T-helper 1 cell treated with Interleukin-12 subunit alpha and Interleukin-12 subunit beta and Interleukin-4 antibody, amounts not matched to agents 30 μg/mL and 1 μg/mL, for 36 hours (primary cell): Measurements from ENCODE around the gene LRFN2.

Experiments used
- H3K27ac Mint-ChIP-seq: one replicate; pipeline ENCODE4 v1.8.0; 2021; ENCODE audit warnings: mild to moderate bottlenecking, mixed read lengths
- H3K27me3 Mint-ChIP-seq: one replicate; pipeline ENCODE4 v1.8.0; 2021; ENCODE audit warnings: low read depth, mixed read lengths
- H3K36me3 Mint-ChIP-seq: one replicate; pipeline ENCODE4 v1.8.0; 2021; ENCODE audit warnings: low read depth, mixed read lengths
- H3K4me1 Mint-ChIP-seq: one replicate; pipeline ENCODE4 v1.8.0; 2021; ENCODE audit warnings: low read depth, mixed read lengths
- H3K4me3 Mint-ChIP-seq: one replicate; pipeline ENCODE4 v1.8.0; 2021; ENCODE audit warnings: mild to moderate bottlenecking, moderate library complexity, mixed read lengths
- H3K9me3 Mint-ChIP-seq: one replicate; pipeline ENCODE4 v1.8.0; 2021; ENCODE audit warnings: mixed read lengths

LRFN2 gene

GRCh38 chr6:40349123-40349900, 237.9 kb downstream of the LRFN2 start:
- Mint-ChIP-seq H3K9me3 (no peaks in the 10 kb centered on the region), H3K36me3 (no peaks in the 10 kb centered on the region), H3K27ac (no peak overlapping the region), H3K4me3 (no peak overlapping the region), H3K4me1 (no peaks in the 10 kb centered on the region), H3K27me3 (no peaks in the 10 kb centered on the region)

DNA sequence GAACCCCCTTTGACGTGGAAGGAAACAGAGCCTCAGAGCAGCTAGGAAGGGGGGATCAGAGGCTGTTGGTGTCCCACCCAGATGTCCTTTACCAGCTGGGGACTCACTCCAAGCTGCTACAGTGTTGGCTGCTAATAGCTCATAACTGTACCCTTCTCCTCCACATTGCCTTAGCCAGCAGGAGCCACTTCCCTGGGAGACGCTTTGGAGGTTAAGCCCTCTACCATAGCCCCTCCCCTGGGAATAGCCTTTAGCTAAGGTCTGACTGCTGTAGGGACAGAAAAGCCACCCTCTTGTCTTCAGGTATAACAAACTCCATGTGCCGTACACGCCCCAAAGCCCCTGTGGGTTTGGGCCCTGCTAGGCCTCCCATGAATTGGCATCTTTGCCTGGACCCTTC, 238.6 kb downstream of the LRFN2 start:
- H3K9me3 Mint-ChIP-seq = no peaks in the 10 kb centered on the region
- no peaks in the 10 kb centered on the region for H3K4me1 Mint-ChIP-seq

GRCh38 chr6:40347571-40348011, 239.6 kb downstream of the LRFN2 start:
- H3K27ac Mint-ChIP-seq = no peak overlapping the region
- peaks cover 6% of the 10 kb centered on the region for H3K4me1 Mint-ChIP-seq
- no peaks in the 10 kb centered on the region for H3K36me3 Mint-ChIP-seq
- no peak overlapping the region for H3K4me3 Mint-ChIP-seq
- no peaks in the 10 kb centered on the region for H3K9me3 Mint-ChIP-seq
- peaks cover 4% of the 10 kb centered on the region for H3K27me3 Mint-ChIP-seq

More for the DNA sequence above, 238.6 kb downstream of the LRFN2 start:
- H3K27ac Mint-ChIP-seq = no peak overlapping the region
- H3K27me3 Mint-ChIP-seq = peaks cover 4% of the 10 kb centered on the region
- H3K4me3 Mint-ChIP-seq = no peak overlapping the region
- no peaks in the 10 kb centered on the region for H3K36me3 Mint-ChIP-seq

DNA sequence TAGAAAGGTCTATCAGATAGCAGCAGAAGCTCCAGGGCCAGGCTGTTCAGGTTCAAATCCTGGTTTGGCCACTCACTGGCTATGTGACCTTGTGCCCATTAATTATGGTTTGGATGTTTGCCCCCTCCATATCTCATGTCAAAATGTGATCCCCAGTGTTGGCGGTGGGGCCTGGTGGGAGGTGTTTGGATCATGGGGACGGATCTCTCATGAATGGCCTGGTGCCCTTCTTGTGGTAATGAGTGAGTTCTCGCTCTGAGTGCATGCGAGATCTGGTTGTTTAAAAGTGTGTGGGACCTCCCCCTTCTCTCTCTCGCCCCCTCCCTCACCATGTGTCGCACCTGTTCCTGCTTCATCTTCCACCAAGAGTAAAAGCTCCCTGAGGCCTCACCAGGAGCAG, 240.9 kb downstream of the LRFN2 start:
- Mint-ChIP-seq H3K36me3 (no peaks in the 10 kb centered on the region), H3K9me3 (no peaks in the 10 kb centered on the region), H3K4me3 (no peak overlapping the region), H3K27me3 (peaks cover 4% of the 10 kb centered on the region), H3K4me1 (peaks cover 6% of the 10 kb centered on the region), H3K27ac (no peak overlapping the region)

- H3K27ac Mint-ChIP-seq = no peak overlapping the region
- peaks cover 9% of the 10 kb centered on the region for H3K4me1 Mint-ChIP-seq
- peaks cover 4% of the 10 kb centered on the region for H3K27me3 Mint-ChIP-seq
- H3K36me3 Mint-ChIP-seq = no peaks in the 10 kb centered on the region
- H3K9me3 Mint-ChIP-seq = no peaks in the 10 kb centered on the region
- H3K4me3 Mint-ChIP-seq = no peak overlapping the region
Observed at GRCh38 chr6:40344566-40345167, 242.5 kb downstream of the LRFN2 start.

GRCh38 chr6:40343877-40344565, 243.1 kb downstream of the LRFN2 start:
- H3K4me1 Mint-ChIP-seq = peaks cover 9% of the 10 kb centered on the region
- no peaks in the 10 kb centered on the region for H3K9me3 Mint-ChIP-seq
- H3K36me3 Mint-ChIP-seq = no peaks in the 10 kb centered on the region
- no peak overlapping the region for H3K27ac Mint-ChIP-seq
- no peak overlapping the region for H3K4me3 Mint-ChIP-seq
- H3K27me3 Mint-ChIP-seq = peaks cover 4% of the 10 kb centered on the region

GRCh38 chr6:40343318-40343876, 243.8 kb downstream of the LRFN2 start:
- H3K36me3 Mint-ChIP-seq = no peaks in the 10 kb centered on the region
- H3K9me3 Mint-ChIP-seq = no peaks in the 10 kb centered on the region
- peaks cover 9% of the 10 kb centered on the region for H3K4me1 Mint-ChIP-seq
- peaks cover 8% of the 10 kb centered on the region for H3K27me3 Mint-ChIP-seq
- H3K4me3 Mint-ChIP-seq = no peak overlapping the region
- H3K27ac Mint-ChIP-seq = no peak overlapping the region

DNA sequence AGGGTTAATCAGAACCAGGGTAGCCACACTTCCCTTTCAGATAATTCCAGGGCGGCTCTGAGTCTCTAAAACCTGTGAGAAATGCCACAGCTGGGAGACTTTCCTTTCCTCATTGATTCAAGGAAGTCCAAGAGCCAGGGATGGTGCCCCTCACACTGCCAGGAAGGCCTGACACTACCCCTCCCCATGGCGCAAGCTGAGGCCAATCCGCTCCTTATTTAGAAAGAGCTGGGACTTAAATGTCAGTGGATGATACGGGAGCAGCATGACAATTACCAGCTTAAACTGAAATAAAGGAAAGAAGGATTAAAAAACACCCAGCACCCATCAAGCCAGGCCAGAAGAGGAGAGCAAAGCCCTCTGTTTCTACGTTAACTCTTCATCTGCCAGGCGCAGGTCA, 244.4 kb downstream of the LRFN2 start:
- Mint-ChIP-seq H3K36me3 (peaks cover 2% of the 10 kb centered on the region), H3K27me3 (peaks cover 15% of the 10 kb centered on the region), H3K9me3 (no peaks in the 10 kb centered on the region), H3K27ac (no peak overlapping the region), H3K4me3 (no peak overlapping the region), H3K4me1 (peaks cover 13% of the 10 kb centered on the region)

GRCh38 chr6:40341726-40342125, 245.4 kb downstream of the LRFN2 start:
- Mint-ChIP-seq H3K27ac (no peak overlapping the region), H3K27me3 (peaks cover 19% of the 10 kb centered on the region), H3K4me1 (peaks cover 13% of the 10 kb centered on the region), H3K4me3 (no peak overlapping the region), H3K9me3 (no peaks in the 10 kb centered on the region), H3K36me3 (peaks cover 2% of the 10 kb centered on the region)
